Pulmonary artery endothelial cell (primary cell): ENCODE measurements around the gene PRKCA. TPM values are rescaled to one million over a fixed set of nuclear protein-coding genes. Genes with fewer than 3 reads are reported as not detected.

Experiments
- DNase-seq: peaks from one replicate; pipeline ENCODE4 v3.0.0-alpha.2; 2011; ENCODE audit warnings: low read depth, low spot score
- total RNA-seq: library from RNA; depleted of rRNA; stranded (reverse); fragments of >200 nt; gene quantifications from 2 replicates; pipeline ENCODE4 v1.2.3, GENCODE V29; 2014

The PRKCA gene
- total RNA-seq, 1 donor from 2014 or later = 10.8 TPM

- DNase-seq = no peak
These were observed 110.6 kb downstream of the PRKCA start for GRCh38 chr17:66412857-66413558.

- DNase-seq = no peak
These were observed 111.4 kb downstream of the PRKCA start for GRCh38 chr17:66413559-66414520.

- DNase-seq = no peak
These were observed 112.3 kb downstream of the PRKCA start for GRCh38 chr17:66414561-66415175.

- DNase-seq = no peak
These were observed 113.2 kb downstream of the PRKCA start for GRCh38 chr17:66415366-66416206.

- no peak for DNase-seq
These were observed 114.0 kb downstream of the PRKCA start for GRCh38 chr17:66416207-66416940.

DNA sequence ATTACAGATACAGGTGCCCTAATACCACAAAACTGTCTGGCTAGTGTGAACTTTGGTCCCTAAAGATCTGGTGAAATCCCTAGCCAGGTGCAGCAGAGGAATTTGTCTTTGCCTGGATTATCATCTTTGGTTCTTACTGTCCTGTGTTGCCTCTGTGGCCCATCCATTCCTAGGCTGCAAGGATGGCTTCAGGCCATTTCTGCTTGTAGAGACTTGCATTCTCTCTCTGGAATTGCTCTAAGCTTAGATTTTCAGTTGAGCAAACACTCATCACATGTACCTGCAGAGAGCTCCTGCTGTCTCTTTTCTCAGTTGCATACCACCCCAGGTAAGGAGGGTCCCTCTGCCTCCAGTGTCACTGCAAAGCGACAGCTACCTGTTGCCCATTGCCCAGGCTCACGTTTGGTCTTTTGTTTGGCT, 114.9 kb downstream of the PRKCA start:
- no peak for DNase-seq

DNA sequence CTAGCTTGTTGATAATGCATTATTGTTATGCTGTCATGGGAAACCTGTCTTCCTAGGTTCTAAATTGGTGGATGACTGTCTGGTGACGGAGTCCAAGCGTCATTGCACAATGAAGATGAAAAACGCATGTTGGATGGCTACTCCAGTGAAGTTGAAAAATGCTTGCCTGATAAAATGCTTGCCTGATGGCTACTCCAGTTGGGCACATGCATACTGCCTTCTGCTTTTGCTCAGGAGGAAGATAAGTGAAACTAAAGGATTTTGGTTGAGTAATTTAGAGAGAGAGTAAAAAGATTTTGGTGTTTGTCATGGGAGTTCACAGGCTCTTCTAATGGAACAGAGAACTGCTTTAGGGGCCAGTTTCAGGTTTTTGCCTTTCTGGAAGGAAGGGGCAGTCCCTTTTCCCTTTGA, 118.6 kb downstream of the PRKCA start:
- DNase-seq = no peak

- DNase-seq = no peak
These were observed 119.8 kb downstream of the PRKCA start for GRCh38 chr17:66422186-66422585.

DNA sequence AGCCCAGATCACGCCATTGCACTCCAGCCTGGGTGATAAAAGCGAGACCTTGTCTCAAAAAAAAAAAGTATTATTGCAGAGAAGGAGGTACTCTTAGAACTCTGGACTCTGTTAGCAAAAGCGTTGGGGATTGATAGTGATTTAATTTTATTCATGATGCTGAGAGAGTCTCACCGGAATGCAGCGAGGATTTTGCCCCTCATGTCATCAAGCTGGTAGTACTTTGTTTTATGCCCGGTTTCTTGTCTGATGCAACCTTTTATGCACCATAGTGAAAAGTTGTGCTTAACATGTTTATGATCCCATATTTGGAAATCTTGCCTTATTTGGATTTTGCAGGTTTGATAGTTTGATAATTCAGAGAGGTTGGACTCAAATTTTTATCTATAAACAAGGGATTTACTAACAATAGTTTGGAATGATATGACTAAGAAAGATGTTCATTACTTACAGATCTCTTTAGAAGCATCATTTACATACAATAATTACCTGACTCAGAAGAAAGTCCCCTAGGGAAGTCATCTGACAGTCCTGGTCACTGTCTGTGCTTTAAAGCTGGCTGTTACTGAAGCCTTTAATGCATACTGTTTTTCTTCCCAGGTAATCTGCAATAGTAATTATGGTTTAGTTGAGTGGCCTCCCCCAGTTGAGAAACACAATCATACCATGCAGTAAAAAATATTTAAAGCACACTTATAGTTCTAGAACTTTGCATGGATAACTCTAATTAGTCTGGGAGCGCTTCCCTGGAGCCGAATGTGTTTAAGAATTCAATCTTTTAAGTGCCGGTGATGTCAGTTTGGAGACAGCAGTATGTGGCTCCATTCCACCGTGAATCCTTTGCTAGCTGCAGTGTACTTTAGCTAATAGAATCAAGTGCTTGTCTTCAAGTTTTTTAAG, 120.9 kb downstream of the PRKCA start:
- DNase-seq = no peak

- DNase-seq = no peak
These were observed 123.5 kb downstream of the PRKCA start for GRCh38 chr17:66425756-66426396.

GRCh38 chr17:66426397-66427033, 124.1 kb downstream of the PRKCA start:
- DNase-seq = no peak

DNA sequence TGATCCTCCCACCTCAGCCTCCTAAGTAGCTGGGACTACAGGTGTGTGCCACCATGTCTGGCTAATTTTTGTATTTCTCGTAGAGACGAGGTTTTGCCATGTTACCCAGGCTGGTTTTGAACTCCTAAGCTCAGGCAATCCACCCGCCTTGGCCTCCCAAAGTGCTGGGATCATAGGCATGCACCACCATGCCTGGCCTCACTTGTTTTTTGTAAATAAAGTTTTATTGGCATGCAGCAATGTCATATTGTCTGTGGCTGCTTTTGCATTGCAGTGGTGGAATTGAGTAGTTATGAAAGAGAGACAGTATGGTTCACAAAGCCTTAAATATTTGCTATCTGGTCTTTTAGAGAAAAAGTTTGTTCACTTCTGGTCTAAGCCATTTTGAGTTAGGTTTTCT, 124.7 kb downstream of the PRKCA start:
- no peak for DNase-seq

DNA sequence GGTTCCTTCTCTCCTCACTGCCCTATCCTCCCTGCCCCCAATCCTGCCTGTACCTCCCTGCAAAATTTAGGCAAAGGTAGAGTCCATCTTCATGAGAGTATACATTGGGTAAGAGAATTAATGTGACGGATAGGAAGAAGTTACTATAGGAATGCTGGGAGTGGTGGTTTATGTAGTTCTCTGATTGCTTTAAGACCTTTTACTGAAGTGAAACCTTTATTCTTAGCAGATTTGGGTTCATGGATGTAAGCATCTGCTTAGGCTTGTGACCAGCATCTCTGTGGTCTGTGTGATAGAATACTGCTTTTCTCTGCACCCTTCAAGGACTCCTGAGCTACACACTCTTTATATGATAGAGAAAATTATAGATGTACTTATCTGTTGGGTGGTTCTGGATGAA, 127.3 kb downstream of the PRKCA start:
- no peak for DNase-seq

- DNase-seq = no peak
These were observed 128.7 kb downstream of the PRKCA start for GRCh38 chr17:66430846-66431795.

DNA sequence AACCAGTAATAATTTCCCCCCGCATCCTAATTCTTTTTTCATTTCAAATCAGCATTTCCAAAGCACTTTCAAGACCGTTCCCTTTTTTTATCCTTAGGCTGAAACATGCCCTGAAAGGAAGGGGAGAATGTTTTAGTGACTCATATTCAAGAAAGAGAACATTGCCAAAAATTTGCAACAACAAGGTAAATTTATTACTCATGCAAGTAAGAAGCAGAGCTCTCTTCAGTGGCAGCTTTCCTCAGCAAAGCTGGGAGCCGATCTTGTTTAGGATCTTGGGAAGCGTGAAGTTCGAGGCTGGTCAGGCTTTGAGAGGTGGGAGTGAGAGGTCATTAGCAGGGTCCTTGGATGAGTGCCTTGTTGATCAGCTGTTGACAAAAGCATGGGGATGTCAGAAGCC, 129.5 kb downstream of the PRKCA start:
- DNase-seq = peak; percentile 27

GRCh38 chr17:66432411-66432957, 130.1 kb downstream of the PRKCA start:
- DNase-seq = no peak

- no peak for DNase-seq
These were observed 130.7 kb downstream of the PRKCA start for GRCh38 chr17:66432996-66433551.
